Measurements from ENCODE around the gene JOSD2. TPM values are rescaled to one million over a fixed set of nuclear protein-coding genes. Genes with fewer than 3 reads are reported as not detected.

Gene JOSD2
- total RNA-seq, 1 experiment from 2014 or later, result 5.4 TPM

GRCh38 chr19:50501186-50501567 lies 9.8 kb downstream of the JOSD2 start:
- Histone ChIP-seq H3K23me2 (ENCODE audit: insufficient read length, low read depth, low read length, poor library complexity, severe bottlenecking) (peaks cover 3% of the 10 kb centered on the region), H3K9me3 (ENCODE audit: control insufficient read depth, low read depth, low read length) (no peaks in the 10 kb centered on the region)
- H3K9me3 Mint-ChIP-seq, result no peaks in the 10 kb centered on the region

More at GRCh38 chr19:50501186-50501567, 9.8 kb downstream of the JOSD2 start:
- Histone ChIP-seq H3K9ac (ENCODE audit: extremely low read depth, insufficient read length, low read length) (no peak overlapping the region), H3K14ac (ENCODE audit: insufficient read depth, low read length) (no peak overlapping the region; the same call in 1 of the 2 replicates), H3K18ac (ENCODE audit: insufficient read length, low read depth, low read length) (no peak overlapping the region), H2BK120ac (ENCODE audit: low read depth, low read length, poor library complexity, severe bottlenecking) (no peak overlapping the region), H4K20me1 (ENCODE audit: control insufficient read depth, insufficient read depth, insufficient read length) (no peaks in the 10 kb centered on the region), H2AFZ (ENCODE audit: low read length) (no peak overlapping the region), H3K56ac (ENCODE audit: insufficient read length, low read depth, low read length) (no peak overlapping the region), H3K4me1 (ENCODE audit: insufficient read depth, low read length) (no peaks in the 10 kb centered on the region), H3K4me2 (ENCODE audit: insufficient read depth, insufficient read length, low read length) (no peak overlapping the region), H3K79me2 (ENCODE audit: insufficient read depth, low read length) (no peaks in the 10 kb centered on the region), H2BK12ac (ENCODE audit: insufficient read length, low read depth, low read length) (no peak overlapping the region), H2BK5ac (ENCODE audit: insufficient read length, low read length) (no peak overlapping the region), H4K8ac (replicated peaks; ENCODE audit: insufficient read length, low read depth, low read length) (no peak overlapping the region), H3K79me1 (ENCODE audit: insufficient read depth, low read depth, low read length, poor library complexity, severe bottlenecking) (no peaks in the 10 kb centered on the region), H3K23ac (ENCODE audit: insufficient read length, low read depth, low read length) (no peak overlapping the region), H4K91ac (ENCODE audit: insufficient read length, low read depth, low read length) (no peak overlapping the region), H3K27ac (ENCODE audit: insufficient read length, low read depth, low read length) (no peak overlapping the region), H2BK15ac (ENCODE audit: low read depth, low read length) (no peak overlapping the region), H2BK20ac (ENCODE audit: low read depth, low read length, poor library complexity, severe bottlenecking) (no peak overlapping the region), H2AK5ac (ENCODE audit: insufficient read length, low read length) (no peak overlapping the region), H3K4ac (ENCODE audit: low read depth, low read length) (no peak overlapping the region), H4K5ac (ENCODE audit: insufficient read length, low read depth, low read length) (no peak overlapping the region), H3K27me3 (ENCODE audit: insufficient read depth, low read length) (peaks cover 20% of the 10 kb centered on the region; the same call in 1 of the 2 replicates), H3T11ph (ENCODE audit: low read length) (no peak overlapping the region)
- Mint-ChIP-seq H3K4me3 (0 out of 5 replicates have a peak overlapping the region, but pooled peaks of 1 of the 2 experiments have one; percentile 4), H3K27me3 (ENCODE audit: low read depth) (peaks cover 18% of the 10 kb centered on the region), H3K27ac (no peak overlapping the region), H3K36me3 (ENCODE audit: insufficient read depth in 1 of 3, low read depth in 3 of 3) (no peaks in the 10 kb centered on the region; a peak in 2 of 7 replicates), H3K4me1 (peaks cover 2 to 9% of the 10 kb centered on the region in 2 experiments; a peak in 3 of 4 replicates)
- WGBS (ENCODE audit: extremely low coverage, insufficient read length, low lambda C conversion rate), result no CpG with 5 or more reads among the region's 12 CpGs
- DNase-seq, result no peak
- no peak for TF ChIP-seq CTCF (conservative IDR thresholded peaks at IDR 0.05)

Measured in H9 (cell line).